ENCODE data around the gene CARMIL1.
"Not testable (repeated sequence)": the region's sequence is repeated elsewhere in the genome, so short reads cannot be mapped to it uniquely, and the experiment has no call there.

CARMIL1 gene

DNA sequence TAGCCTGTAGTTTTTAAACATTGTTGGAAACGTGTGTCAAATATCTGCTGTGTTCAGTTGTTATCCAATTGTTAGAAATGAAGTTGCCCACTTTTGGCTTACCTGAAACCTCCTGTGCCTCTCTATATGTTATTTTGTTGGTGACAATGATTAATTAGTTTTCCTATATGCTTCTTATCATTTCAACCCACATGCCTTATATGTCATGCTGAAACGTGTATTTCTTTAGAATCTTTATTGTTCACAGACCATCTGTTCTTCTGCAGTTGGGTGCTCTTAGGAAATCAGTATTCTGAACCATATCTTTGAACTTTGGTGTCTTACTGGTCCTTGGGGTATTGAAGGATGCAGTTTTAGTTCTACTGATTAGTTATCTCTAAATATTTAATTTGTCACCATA is 281.7 kb downstream of the CARMIL1 start:
- DNase-seq (ENCODE audit: low read depth in 2 of 2) = no peak

DNA sequence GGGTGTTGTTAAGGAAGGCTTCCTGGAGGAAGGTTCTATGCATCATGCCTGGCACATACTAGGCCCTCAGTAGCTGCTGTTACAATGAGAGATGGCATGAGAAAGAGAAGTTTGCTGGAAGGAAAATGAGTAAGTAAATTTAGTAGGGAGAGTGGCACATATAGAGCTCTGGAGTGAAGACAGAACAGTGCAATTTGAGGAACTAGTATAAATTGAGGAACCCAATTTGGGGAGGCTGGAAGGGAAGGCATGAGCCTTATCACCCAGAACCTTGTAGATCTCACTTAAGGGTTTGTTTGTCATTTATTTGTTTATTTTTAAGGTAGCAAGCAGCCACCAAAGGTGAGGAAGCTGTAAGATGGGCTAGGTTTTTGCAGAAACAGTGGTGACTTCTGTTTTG is 285.8 kb downstream of the CARMIL1 start:
- no peak for DNase-seq (ENCODE audit: low read depth in 2 of 2)

DNA sequence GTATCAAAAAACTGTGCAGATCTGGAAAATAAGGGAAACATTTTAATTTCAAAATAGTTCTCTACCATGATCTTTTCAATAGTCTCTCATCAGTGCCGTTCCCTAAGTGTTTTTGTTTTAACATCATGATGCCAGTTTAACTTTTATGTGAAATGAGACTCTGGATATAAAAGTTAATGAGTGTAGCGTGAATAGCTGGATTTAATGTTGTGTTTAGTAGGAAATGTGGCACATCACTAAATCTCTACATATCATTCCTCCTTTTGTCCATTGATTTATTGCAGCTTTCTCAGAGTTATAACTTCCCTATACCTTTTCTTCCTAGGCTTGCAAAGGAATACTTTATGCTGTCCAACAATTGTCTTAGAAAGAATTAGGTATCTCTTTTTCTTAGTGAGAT is 291.4 kb downstream of the CARMIL1 start:
- no peak for DNase-seq (ENCODE audit: low read depth in 2 of 2)

DNA sequence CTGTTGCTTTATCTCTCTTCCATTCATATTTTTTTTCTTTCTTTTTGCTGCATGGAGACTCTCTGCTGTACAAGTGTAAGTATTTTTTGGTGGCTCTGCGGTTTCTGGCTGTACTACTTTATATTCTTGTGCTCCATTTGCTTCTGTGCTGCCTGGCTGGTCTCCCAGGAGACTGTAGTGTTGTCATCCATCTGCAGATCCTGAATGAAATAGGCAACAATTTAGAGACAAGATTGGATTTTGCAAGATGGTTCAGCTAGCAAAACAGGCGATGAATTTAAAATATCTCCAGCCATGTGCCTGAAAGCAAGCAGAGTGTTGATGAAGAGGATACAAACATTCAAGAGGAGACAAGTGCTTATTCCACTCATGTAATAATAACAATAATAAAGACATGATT is 297.7 kb downstream of the CARMIL1 start:
- no peak for DNase-seq (ENCODE audit: low read depth in 2 of 2)

GRCh38 chr6:25578538-25578937 is 299.4 kb downstream of the CARMIL1 start:
- DNase-seq (ENCODE audit: low read depth in 2 of 2) = no peak

- no peak for DNase-seq (ENCODE audit: low read depth in 2 of 2)
These were observed 300.3 kb downstream of the CARMIL1 start for GRCh38 chr6:25579391-25579883.

DNA sequence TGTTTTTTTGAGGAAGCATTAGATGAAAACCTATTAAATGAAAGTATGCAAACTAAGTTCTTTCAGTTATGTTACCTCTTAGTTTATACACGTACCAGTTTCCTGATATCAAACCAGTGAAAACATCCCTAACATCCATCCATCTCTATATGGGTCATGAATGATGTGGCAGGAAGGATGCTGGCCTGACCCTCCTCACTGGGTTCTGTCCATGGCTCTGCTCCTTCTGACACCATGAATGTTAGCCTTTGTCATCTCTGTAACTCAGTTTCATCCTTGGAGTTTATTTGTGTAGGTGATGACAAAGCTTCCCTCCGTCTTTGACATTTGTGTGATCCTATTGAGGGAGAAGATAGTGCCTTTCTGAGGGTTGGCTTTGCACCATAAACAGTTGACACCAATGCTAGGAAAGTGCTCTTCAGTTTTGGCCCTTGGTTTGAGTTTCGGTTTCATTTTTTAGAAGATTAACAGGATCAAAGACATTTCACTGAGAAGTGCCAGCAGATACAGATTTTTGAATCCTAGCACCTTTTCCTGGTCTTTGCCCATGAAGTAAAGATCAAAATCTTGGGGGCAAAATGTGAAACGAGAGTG is 300.8 kb downstream of the CARMIL1 start:
- no peak for DNase-seq (ENCODE audit: low read depth in 2 of 2)

GRCh38 chr6:25582101-25582500 is 302.9 kb downstream of the CARMIL1 start:
- DNase-seq (ENCODE audit: low read depth in 2 of 2) = no peak

DNA sequence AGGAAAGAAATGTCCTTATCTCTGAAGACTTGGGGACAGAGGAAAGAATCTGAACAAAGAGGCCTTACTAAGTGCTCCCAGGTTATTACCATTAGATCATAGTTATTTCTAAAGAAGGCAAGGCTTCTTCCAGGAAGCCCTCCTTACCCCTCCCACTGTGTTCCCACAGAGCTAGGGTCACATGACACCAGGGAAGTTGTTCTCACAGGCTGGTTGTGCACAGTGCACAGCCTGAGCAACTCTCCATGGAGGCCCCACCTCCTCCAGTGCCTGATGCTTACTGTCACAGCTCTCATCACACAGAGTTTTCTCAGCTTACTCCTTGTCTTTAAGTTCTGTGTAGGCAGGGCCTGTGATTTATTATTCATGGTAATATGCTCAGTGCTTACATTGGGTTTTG is 303.9 kb downstream of the CARMIL1 start:
- no peak for DNase-seq (ENCODE audit: low read depth in 2 of 2)

- no peak for DNase-seq (ENCODE audit: low read depth in 2 of 2)
These were observed 304.7 kb downstream of the CARMIL1 start for GRCh38 chr6:25583906-25584305.

GRCh38 chr6:25585225-25585624 is 306.1 kb downstream of the CARMIL1 start:
- no peak for DNase-seq (ENCODE audit: low read depth in 2 of 2)

- DNase-seq (ENCODE audit: low read depth in 2 of 2) = not testable (repeated sequence)
These were observed 306.9 kb downstream of the CARMIL1 start for GRCh38 chr6:25586119-25586518.

GRCh38 chr6:25586927-25587326 is 307.8 kb downstream of the CARMIL1 start:
- DNase-seq (ENCODE audit: low read depth in 2 of 2) = no peak

DNA sequence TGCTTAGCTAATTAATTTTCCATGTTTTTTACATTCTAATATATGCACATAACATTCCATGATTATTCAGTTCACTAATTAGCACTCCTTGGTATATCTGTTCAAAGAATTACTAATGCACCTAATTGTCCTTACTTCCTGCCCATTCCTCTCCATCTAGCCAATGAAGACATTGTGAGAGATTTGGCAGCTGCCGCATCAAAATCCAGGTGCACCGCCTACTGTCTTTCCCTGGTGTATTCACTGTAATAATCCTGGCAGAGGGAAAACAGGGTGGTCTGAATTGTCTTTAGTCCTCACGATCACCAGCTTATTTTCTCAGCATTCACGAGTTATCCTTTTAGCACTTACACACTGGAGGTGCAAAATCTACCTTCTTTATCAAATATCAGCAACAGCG is 311.8 kb downstream of the CARMIL1 start:
- DNase-seq (ENCODE audit: low read depth in 2 of 2) = no peak

DNA sequence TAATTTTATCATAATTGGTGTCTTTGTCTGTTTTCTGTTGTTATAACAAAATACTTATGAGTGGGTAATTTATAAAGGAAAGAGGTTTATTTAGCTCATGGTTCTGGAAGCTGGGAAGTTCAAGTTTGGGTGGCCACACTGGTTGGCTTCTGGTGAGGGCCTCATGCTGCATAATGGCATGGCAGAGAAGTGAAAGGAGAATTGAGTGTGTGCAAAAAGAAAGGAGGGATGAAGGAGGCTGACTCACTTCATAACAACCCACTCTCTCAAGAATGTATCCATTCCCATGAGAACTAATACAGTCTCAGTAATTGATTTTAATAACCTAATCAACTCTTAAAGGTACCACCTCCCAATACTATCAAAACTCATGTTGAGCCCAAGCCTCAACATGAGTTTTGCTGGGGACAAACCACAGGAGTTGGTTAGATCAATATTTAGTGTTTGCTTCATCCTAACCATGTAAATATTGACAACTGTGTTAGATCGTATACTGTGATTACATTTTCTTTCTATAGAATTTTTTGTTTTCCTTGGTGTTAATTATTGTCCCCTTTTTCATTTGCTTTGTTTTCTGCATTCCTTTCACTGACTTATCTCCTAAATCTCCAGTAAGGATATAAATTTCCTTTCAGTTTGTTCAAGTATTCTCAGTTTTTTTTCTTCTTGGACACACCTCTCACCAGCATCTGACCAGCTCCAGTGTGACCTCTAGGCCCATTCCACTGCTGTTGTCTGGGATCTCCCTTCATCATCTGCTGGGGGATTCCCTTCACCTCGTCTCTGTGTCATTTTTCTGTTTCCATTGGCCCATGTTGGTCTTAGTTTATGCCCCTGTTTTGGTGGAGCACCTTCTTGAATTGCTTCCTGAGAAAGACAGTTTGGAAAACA is 318.0 kb downstream of the CARMIL1 start:
- no peak for DNase-seq (ENCODE audit: low read depth in 2 of 2)

DNA sequence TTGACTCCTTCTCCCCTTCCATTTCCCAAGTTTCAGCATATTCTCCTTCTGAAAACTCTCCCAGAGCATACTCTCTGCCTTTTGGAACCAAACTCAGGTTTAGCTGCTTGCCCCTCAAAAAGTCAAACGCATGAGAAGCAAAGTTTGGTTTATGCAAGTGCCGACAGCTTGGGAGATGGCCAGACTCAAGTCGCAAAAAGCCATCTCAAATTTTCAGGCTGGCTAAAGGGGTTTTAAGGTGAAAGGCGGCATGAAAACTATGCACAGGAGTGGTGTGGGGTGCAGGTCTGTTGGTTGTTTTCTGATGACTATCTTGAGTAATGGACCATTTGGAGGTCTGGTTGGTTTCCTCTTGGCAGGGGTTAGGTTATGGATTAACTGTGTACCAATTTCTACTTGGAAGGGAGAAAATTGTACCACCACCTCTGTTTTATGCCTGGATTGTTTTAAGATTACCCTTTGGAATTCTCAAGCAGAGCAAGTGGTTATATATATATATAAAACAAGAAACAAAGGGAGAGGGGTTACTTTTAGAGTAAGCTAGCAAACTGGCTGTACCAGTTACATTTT is 320.4 kb downstream of the CARMIL1 start:
- no peak for DNase-seq (ENCODE audit: low read depth in 2 of 2)

DNA sequence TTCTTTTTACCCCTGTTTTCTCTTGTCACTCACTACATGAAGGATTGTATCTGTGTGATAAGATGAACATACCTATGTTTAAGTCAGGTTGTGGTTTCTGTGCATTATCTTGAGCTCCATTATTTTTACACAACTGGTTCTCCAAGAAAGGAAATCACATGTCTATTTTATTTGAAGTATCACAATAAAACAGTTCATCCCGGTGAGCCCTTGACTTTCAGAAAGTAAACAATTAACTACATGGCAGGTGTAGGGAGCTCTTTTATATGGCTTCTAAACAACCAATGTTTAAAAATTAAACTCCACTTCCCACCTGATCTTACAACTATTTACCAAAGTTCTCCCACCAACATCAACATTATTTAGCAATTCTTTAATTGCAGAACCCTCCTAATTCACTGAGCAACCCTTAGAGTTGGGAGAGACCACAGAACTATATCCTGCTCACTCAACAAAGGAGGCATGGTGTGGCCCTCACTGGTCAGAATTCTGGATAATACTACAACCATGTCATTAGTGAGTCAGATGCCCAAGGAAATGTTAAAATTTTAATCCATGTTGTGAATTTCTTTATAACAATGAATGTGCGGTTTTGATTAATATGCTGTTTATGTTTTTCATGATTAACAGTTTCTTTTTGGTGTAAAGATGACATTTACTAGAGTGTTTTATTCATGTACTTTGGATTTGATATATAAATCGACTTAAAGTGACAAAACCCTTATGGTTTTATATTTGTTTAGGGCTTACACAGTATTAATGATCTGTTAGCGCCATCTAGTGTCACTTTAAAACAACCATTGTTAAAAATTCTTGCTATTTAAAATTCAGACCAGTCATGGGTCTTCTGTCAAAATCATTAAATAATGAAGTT is 322.9 kb downstream of the CARMIL1 start:
- no peak for DNase-seq (ENCODE audit: low read depth in 2 of 2)

DNA sequence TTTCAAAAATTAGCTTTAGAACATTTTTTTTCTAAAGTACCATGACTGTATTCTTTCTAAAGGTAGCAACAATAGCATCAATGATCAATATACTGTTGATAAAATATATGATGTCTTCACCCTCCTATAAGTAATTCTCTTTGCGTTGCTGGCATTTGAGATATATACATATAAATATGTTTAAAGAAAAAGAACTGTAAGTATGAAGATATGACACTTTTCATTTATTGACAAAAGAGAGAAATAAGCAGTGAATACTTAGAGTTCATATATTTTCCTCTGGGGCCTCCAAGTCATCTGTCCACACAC is 323.5 kb downstream of the CARMIL1 start:
- no peak for DNase-seq (ENCODE audit: low read depth in 2 of 2)

DNA sequence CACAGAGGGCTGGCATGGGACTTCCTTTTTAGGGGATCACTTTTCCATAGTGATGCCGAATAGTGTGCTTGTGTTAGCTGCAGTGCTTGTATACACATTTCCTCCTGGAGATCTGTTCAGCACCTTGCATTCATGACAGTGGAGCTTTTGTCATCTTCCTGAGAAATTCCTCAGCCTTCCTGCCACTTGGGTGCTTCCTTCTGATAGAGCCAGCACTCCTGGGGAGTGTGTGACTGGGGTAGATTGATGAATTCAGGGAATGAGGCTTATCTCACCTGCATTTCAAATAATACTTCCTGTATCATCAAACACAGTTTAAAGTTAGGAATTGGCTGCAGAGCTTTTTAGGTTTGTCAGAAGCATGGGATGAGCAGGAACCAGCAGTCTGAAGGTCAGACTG is 324.1 kb downstream of the CARMIL1 start:
- DNase-seq (ENCODE audit: low read depth in 2 of 2) = no peak

- DNase-seq (ENCODE audit: low read depth in 2 of 2) = no peak
These were observed 327.0 kb downstream of the CARMIL1 start for GRCh38 chr6:25606151-25606550.

DNA sequence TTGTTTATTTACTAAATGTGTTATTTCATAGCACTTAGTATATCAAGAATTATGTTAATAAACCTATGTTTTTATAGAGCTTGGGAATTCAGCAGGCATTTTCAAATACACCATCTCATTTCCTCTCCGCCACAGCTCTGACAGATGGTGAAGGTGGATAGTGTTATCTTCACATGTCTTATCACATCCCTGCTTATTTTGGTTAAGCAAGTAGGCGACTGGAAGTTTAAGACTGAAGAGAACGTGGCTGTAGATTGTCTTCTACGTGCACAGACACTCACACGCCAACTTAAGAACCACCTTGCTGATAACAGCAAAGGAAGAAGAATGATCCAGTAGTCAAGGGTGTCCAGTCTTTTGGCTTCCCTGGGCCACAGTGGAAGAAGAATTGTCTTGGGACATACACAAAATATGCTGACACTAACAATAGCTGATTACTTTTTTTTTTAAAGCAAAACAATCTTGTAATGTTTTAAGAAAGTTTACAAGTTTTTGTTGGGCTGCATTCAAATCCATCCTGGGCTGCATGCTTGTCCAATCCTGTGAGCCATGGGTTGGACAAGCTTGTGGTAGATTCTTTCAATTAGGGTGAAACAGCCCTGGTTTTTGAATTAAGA is 329.5 kb downstream of the CARMIL1 start:
- no peak for DNase-seq (ENCODE audit: low read depth in 2 of 2)

GRCh38 chr6:25612666-25613065 is 333.5 kb downstream of the CARMIL1 start:
- no peak for DNase-seq (ENCODE audit: low read depth in 2 of 2)
